ENCODE results near the gene AGAP1. TPM values are rescaled to one million over a fixed set of nuclear protein-coding genes. Genes with fewer than 3 reads are reported as not detected.

AGAP1 gene
- total RNA-seq, 1 donor from 2014 or later = 21.1 TPM

DNA sequence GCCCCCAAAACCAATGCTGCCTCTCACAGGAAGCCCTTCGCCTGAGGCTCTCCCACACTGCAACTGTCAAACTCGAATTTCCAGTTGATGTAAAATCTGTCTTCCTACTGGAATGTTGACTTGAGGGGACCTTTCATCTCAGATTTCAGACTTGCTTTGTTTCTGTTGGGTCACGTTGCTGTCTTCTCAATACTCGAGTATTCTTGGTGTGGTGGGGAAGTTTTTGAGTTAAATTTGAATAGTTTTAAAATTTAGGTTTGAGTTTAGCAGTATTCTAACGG, 50.8 kb downstream of the AGAP1 start:
- TF ChIP-seq POLR2AphosphoS5 (IDR thresholded peaks at IDR 0.05; ENCODE audit: insufficient read depth in 1 of 2, low read depth in 1 of 2) (no peak), POLR2A (IDR thresholded peaks at IDR 0.05) (no peak)
- TF ChIP-seq, protein P1, sequence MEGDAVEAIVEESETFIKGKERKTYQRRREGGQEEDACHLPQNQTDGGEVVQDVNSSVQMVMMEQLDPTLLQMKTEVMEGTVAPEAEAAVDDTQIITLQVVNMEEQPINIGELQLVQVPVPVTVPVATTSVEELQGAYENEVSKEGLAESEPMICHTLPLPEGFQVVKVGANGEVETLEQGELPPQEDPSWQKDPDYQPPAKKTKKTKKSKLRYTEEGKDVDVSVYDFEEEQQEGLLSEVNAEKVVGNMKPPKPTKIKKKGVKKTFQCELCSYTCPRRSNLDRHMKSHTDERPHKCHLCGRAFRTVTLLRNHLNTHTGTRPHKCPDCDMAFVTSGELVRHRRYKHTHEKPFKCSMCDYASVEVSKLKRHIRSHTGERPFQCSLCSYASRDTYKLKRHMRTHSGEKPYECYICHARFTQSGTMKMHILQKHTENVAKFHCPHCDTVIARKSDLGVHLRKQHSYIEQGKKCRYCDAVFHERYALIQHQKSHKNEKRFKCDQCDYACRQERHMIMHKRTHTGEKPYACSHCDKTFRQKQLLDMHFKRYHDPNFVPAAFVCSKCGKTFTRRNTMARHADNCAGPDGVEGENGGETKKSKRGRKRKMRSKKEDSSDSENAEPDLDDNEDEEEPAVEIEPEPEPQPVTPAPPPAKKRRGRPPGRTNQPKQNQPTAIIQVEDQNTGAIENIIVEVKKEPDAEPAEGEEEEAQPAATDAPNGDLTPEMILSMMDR (IDR thresholded peaks at IDR 0.05) = no peak

DNA sequence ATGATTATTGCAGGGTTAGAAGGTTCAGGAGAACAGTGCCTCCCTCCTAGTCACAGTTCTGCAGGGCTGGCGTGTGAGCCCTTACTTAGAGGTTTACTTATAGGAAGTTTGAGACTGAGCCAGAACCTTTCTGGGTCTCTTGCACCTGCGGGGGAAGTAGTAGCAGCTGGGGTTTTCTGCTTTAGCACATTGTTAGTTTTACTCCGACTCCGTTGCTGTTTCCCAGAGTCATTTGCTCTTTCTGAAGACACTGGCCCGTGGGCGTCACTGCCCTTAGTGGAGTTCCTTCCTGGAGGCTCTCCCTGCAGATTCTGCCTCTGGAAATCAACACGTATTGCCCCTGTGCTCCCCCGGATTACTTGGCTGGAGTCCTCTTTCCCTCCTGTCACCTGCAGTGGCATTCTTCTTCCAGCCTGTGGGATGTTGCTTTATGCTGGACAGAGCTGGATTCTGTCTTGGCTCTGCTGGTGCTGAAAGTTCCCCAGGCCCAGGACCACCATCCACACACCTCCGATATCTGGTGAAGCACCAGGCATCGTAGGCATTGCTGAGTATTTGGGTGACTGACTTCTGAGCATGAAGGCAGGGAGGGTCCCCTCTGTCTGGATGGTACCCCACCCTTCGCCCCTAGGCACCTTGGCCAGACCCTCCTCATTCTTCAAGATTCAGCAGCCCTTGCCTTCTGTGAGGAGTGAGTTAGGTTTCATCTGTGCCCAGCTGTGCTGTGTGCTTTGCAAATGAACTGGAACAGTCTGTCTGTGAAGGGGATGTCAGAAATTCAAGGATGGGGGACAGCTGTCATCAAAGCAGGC, 51.7 kb downstream of the AGAP1 start:
- H3K9me3 ChIP-seq = no peaks in the 10 kb centered on the region
- no peak overlapping the region for H3K4me3 ChIP-seq
- no peaks in the 10 kb centered on the region for H3K36me3 ChIP-seq
- intact Hi-C loops (cut with DNase I) = no loop called here
- TF ChIP-seq POLR2A (IDR thresholded peaks at IDR 0.05) (no peak), POLR2AphosphoS5 (IDR thresholded peaks at IDR 0.05; ENCODE audit: insufficient read depth in 1 of 2, low read depth in 1 of 2) (no peak)
- TF ChIP-seq, protein P1 (IDR thresholded peaks at IDR 0.05) = no peak
- no peak overlapping the region for H3K27ac ChIP-seq
- H3K27me3 ChIP-seq = no peaks in the 10 kb centered on the region
- DNase-seq (ENCODE audit: extremely low spot score in 2 of 2) = no peak
- H3K4me1 ChIP-seq = peaks cover 40% of the 10 kb centered on the region

More for the DNA sequence above, 50.8 kb downstream of the AGAP1 start:
- intact Hi-C loops (cut with DNase I) = no loop called here
- H3K36me3 ChIP-seq = no peaks in the 10 kb centered on the region
- H3K27me3 ChIP-seq = no peaks in the 10 kb centered on the region
- H3K4me3 ChIP-seq = no peak overlapping the region
- no peak for DNase-seq (ENCODE audit: extremely low spot score in 2 of 2)
- H3K4me1 ChIP-seq = peaks cover 40% of the 10 kb centered on the region
- H3K27ac ChIP-seq = no peak overlapping the region
- H3K9me3 ChIP-seq = no peaks in the 10 kb centered on the region

DNA sequence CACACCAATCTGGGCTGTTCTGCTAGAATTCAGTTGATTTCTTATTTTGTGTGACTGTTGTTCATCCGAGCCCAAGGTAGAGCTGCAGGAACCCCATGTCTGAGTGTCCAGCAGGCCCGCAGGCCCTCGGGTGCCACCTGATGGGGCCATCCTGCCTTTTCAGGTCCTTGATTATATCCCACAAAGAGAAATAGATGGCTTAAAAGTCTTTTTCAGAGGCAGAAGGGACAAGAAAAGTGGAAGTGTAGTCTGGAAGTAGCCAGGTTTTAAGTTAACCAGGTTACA, 52.2 kb downstream of the AGAP1 start:
- Histone ChIP-seq H3K36me3 (no peaks in the 10 kb centered on the region), H3K27ac (no peak overlapping the region), H3K9me3 (no peaks in the 10 kb centered on the region), H3K4me1 (peaks cover 42% of the 10 kb centered on the region), H3K4me3 (no peak overlapping the region), H3K27me3 (no peaks in the 10 kb centered on the region)
- TF ChIP-seq POLR2AphosphoS5 (IDR thresholded peaks at IDR 0.05; ENCODE audit: insufficient read depth in 1 of 2, low read depth in 1 of 2) (no peak), POLR2A (IDR thresholded peaks at IDR 0.05) (no peak)
- TF ChIP-seq, protein P1 (IDR thresholded peaks at IDR 0.05) = no peak
- no peak for DNase-seq (ENCODE audit: extremely low spot score in 2 of 2)
- intact Hi-C loops (cut with DNase I) = no loop called here

DNA sequence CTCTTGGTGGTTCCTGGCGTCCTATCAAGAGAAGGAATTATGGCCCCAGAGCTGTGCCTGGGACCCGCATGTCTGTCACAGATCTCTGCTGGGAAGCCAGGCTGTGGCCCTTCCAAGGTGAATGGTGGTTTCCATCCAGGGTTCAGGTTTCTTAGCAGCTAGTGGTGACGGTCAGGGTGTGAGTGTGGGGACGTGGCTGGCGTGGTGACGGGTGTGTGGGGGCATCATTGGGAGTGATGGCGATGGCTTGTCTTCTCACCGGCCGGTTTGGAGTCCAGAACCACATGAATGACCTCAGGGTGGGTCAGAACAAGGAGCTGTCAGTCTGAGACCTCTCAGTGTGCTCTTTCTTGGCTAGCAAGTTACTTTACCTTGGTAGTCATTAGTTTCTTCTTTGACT, 52.6 kb downstream of the AGAP1 start:
- TF ChIP-seq POLR2A (IDR thresholded peaks at IDR 0.05) (no peak), POLR2AphosphoS5 (IDR thresholded peaks at IDR 0.05; ENCODE audit: insufficient read depth in 1 of 2, low read depth in 1 of 2) (no peak)
- TF ChIP-seq, protein P1 (IDR thresholded peaks at IDR 0.05) = no peak
- Histone ChIP-seq H3K27me3 (no peaks in the 10 kb centered on the region), H3K4me3 (no peak overlapping the region), H3K4me1 (peaks cover 45% of the 10 kb centered on the region), H3K36me3 (no peaks in the 10 kb centered on the region), H3K9me3 (no peaks in the 10 kb centered on the region), H3K27ac (no peak overlapping the region)
- DNase-seq (ENCODE audit: extremely low spot score in 2 of 2) = no peak
- intact Hi-C loops (cut with DNase I) = no loop called here

DNA sequence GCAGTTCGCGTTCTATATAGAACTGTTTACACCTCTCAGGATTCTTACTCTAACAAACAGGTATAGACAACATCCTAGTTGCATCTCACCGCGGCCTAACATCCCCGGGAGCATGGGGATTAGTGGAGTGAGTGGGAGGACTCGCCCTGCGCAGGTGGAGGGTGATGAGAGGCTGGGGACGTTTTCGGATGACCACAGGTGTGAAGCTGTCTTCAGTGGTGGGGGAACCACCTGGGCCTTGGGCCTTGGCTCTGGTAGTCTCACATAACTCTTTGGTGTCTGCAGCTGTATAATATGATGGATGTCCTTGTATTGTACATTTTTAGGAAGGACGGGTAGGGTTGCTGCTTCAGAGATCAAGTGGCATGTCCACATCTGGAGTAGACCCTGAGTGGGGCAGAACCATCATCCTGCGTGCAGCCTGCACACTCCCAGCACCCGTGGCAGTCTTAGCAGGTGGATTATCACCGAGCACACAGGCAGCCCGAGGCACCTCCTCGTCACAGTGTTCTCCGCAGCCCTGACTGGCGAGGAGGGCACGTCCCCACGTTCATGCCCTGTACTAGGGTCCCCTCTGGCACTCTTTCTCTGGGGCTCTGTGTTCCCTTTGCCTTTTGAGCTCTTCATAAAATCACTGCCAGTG, 56.0 kb downstream of the AGAP1 start:
- Histone ChIP-seq H3K4me1 (peaks cover 53% of the 10 kb centered on the region), H3K4me3 (no peak overlapping the region), H3K27ac (no peak overlapping the region), H3K36me3 (no peaks in the 10 kb centered on the region), H3K9me3 (no peaks in the 10 kb centered on the region), H3K27me3 (no peaks in the 10 kb centered on the region)
- TF ChIP-seq, protein P1 (IDR thresholded peaks at IDR 0.05) = no peak
- TF ChIP-seq POLR2AphosphoS5 (IDR thresholded peaks at IDR 0.05; ENCODE audit: insufficient read depth in 1 of 2, low read depth in 1 of 2) (no peak), POLR2A (IDR thresholded peaks at IDR 0.05) (no peak)
- intact Hi-C loops (cut with DNase I) = no loop called here
- no peak for DNase-seq (ENCODE audit: extremely low spot score in 2 of 2)

All from vagina (tissue), 2 donors.